Right renal pelvis (tissue), 4 donors: Measurements from ENCODE around the gene CEP131. TPM values are rescaled to one million over a fixed set of nuclear protein-coding genes. Genes with fewer than 3 reads are reported as not detected.

ENCODE experiments used
- DNase-seq, 4 donors: peaks; one replicate each; pipeline ENCODE4 v3.0.0-alpha.2; 2013; ENCODE audit warnings: low read depth in 4 of 4, low spot score in 3 of 4, missing footprints in 1 of 4
- polyA plus RNA-seq, 4 donors: library from polyadenylated mRNA; unstranded; fragments of 120-200 nt; gene quantifications; one replicate each; pipeline ENCODE4 v1.2.1, GENCODE V29; 2013; ENCODE audit not compliant: insufficient read length in 4 of 4

CEP131 gene
- polyA plus RNA-seq, 4 donors, result 13.6 to 24.1 (median 14.6) TPM

- DNase-seq, result no peak
Measured at GRCh38 chr17:81190591-81190990, 32.2 kb downstream of the CEP131 start.

- no peak for DNase-seq
Measured at GRCh38 chr17:81189670-81190530, 32.9 kb downstream of the CEP131 start.

GRCh38 chr17:81189016-81189415 is 33.7 kb downstream of the CEP131 start:
- DNase-seq, result no peak

GRCh38 chr17:81188491-81188840 is 34.3 kb downstream of the CEP131 start:
- DNase-seq, result no peak

- no peak for DNase-seq
Measured at GRCh38 chr17:81187586-81188490, 34.9 kb downstream of the CEP131 start.

GRCh38 chr17:81187120-81187519 is 35.6 kb downstream of the CEP131 start:
- no peak for DNase-seq

- DNase-seq, result no peak
Measured at GRCh38 chr17:81186203-81186602, 36.6 kb downstream of the CEP131 start.

- DNase-seq, result no peak
Measured at GRCh38 chr17:81184555-81184954, 38.2 kb downstream of the CEP131 start.

- DNase-seq, result no peak
Measured at GRCh38 chr17:81183807-81184206, 39.0 kb downstream of the CEP131 start.

- DNase-seq, result no peak
Measured at GRCh38 chr17:81183316-81183715, 39.4 kb downstream of the CEP131 start.

GRCh38 chr17:81182596-81182995 is 40.2 kb downstream of the CEP131 start:
- DNase-seq, result no peak

- DNase-seq, result no peak
Measured at GRCh38 chr17:81181811-81182185, 41.0 kb downstream of the CEP131 start.

- DNase-seq, result no peak
Measured at GRCh38 chr17:81180836-81181810, 41.6 kb downstream of the CEP131 start.

- no peak for DNase-seq
Measured at GRCh38 chr17:81179861-81180260, 42.9 kb downstream of the CEP131 start.

- DNase-seq, result no peak
Measured at GRCh38 chr17:81179220-81179619, 43.5 kb downstream of the CEP131 start.

- no peak for DNase-seq
Measured at GRCh38 chr17:81178136-81179091, 44.4 kb downstream of the CEP131 start.

- DNase-seq, result no peak
Measured at GRCh38 chr17:81176666-81177065, 46.1 kb downstream of the CEP131 start.

GRCh38 chr17:81173762-81174155 is 49.0 kb downstream of the CEP131 start:
- DNase-seq, result no peak

GRCh38 chr17:81173052-81173761 is 49.6 kb downstream of the CEP131 start:
- no peak for DNase-seq
